ENCODE measurements around the gene ABCD2.
"Not testable (repeated sequence)": the region's sequence is repeated elsewhere in the genome, so short reads cannot be mapped to it uniquely, and the experiment has no call there.

The ABCD2 gene

GRCh38 chr12:39526974-39527373 is 92.6 kb downstream of the ABCD2 start:
- DNase-seq = no peak

DNA sequence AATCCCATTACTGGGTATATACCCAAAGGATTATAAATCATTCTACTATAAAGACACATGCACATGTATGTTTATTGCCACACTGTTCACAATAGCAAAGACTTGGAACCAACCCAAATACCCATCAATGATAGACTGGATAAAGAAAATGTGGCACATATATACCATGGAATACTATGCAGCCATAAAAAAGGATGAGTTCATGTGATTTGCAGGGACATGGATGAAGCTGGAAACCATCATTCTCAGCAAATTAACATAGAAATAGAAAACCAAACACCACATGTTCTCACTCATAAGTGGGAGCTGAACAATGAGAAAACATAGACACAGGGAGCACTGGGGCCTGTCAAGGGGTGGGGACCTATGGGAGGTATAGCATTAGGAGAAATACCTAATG is 97.4 kb downstream of the ABCD2 start:
- not testable (repeated sequence) for DNase-seq

DNA sequence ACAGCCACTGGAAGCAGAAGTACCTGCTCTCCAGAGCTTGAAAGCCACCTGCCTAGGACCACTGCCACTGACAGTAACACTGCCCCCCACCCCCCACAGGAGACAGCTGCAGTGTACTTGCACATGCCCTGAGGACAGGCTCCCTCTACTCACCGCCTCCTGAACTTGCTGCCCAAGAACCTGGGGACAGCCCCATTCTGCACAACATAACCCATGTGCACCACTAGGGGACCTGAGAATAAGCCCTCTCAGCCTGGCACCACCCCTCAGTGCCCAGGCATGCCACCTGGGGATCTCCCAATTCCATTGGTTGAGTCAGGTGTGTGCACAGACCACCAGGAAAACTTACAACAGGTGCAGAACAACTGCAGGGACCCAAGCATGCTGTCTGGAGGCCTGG is 109.6 kb downstream of the ABCD2 start:
- no peak for DNase-seq

DNA sequence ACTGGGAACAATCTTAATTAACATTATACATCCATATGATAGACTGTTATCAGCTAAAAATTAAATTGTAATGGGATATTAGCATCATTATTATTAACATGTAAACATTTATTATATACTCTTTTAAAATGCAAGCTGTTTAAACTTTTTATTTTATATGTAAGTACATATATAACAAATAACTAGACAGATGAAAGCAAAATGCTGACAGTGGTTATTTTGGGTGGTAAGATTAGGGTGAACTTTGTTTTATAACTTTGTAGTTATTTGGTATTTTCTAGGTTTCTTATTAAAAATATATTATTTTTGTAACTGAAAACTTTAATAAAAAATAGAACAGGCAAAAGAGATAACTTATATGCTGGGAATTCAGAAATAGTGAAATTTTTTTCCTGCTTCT is 114.0 kb downstream of the ABCD2 start:
- DNase-seq = no peak

- DNase-seq = no peak
Measured at GRCh38 chr12:39505023-39505422, 114.6 kb downstream of the ABCD2 start.

- DNase-seq = no peak
Measured at GRCh38 chr12:39503439-39503838, 116.2 kb downstream of the ABCD2 start.

GRCh38 chr12:39502726-39503125 is 116.9 kb downstream of the ABCD2 start:
- no peak for DNase-seq
